HuH-7 (cell line): ENCODE measurements around the gene KCTD21.
"Not testable (repeated sequence)": the region's sequence is repeated elsewhere in the genome, so short reads cannot be mapped to it uniquely, and the experiment has no call there.

Source experiments
- DNase-seq: peaks from one replicate; pipeline ENCODE4 v3.0.0; 2011; ENCODE audit warnings: low spot score

Gene KCTD21

GRCh38 chr11:78175862-78176261, 12.6 kb downstream of the KCTD21 start:
- not testable (repeated sequence) for DNase-seq

- DNase-seq, result no peak
Measured at GRCh38 chr11:78171951-78172350, 16.5 kb downstream of the KCTD21 start.

- no peak for DNase-seq
Measured at GRCh38 chr11:78170874-78171549, 17.4 kb downstream of the KCTD21 start.

GRCh38 chr11:78170413-78170812, 18.0 kb downstream of the KCTD21 start:
- DNase-seq, result no peak

- no peak for DNase-seq
Measured at GRCh38 chr11:78168539-78169477, 19.6 kb downstream of the KCTD21 start.

GRCh38 chr11:78166855-78167469, 21.5 kb downstream of the KCTD21 start:
- no peak for DNase-seq

- DNase-seq, result no peak
Measured at GRCh38 chr11:78164471-78164870, 24.0 kb downstream of the KCTD21 start.

- no peak for DNase-seq
Measured at GRCh38 chr11:78163828-78164227, 24.6 kb downstream of the KCTD21 start.

GRCh38 chr11:78161962-78162371, 26.5 kb downstream of the KCTD21 start:
- no peak for DNase-seq

GRCh38 chr11:78161346-78161745, 27.1 kb downstream of the KCTD21 start:
- no peak for DNase-seq

- DNase-seq, result no peak
Measured at GRCh38 chr11:78160557-78160956, 27.9 kb downstream of the KCTD21 start.

GRCh38 chr11:78158987-78159652, 29.3 kb downstream of the KCTD21 start:
- DNase-seq, result no peak

- peak; percentile 69 for DNase-seq
Measured at GRCh38 chr11:78156127-78156844, 32.1 kb downstream of the KCTD21 start.

GRCh38 chr11:78151804-78152203, 36.6 kb downstream of the KCTD21 start:
- no peak for DNase-seq

- DNase-seq, result no peak
Measured at GRCh38 chr11:78150754-78151153, 37.7 kb downstream of the KCTD21 start.

GRCh38 chr11:78150346-78150745, 38.1 kb downstream of the KCTD21 start:
- no peak for DNase-seq

GRCh38 chr11:78149646-78150045, 38.8 kb downstream of the KCTD21 start:
- no peak for DNase-seq

GRCh38 chr11:78147807-78148206, 40.6 kb downstream of the KCTD21 start:
- no peak for DNase-seq

GRCh38 chr11:78145511-78146025, 42.9 kb downstream of the KCTD21 start:
- DNase-seq, result no peak

- DNase-seq, result no peak
Measured at GRCh38 chr11:78140392-78141077, 47.9 kb downstream of the KCTD21 start.
